ENCODE data around the gene CMC4.
A peak's percentile ranks its signal among the peaks of the same experiment; 100 is the strongest.

The CMC4 gene

DNA sequence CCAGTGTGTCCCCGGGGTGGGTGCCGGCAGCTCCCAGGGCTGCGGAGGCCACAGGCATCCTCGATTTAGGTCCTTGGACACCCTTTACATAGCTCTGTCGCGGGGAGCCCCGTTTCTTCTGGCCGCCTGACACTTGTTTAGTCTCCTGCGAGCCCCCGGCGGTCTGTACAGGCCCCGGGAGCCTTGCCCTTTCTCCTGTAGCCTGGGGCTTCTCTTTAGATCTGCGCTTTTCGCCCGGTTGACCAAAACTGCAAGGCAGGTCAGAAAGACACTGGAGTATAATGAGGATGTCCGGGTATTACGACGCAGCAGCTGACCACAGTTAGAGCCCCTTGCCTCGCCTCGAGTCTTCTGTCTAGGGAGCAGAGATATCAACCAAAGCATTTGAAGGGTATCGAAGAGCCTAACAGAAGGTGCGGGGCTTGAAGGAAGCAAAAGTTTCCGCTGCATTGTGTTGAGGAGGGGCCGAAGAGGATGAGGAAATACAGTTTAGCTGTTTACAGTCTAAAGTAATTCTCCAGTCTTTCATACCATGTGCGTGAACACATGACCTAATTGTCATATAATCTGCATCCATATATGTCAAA is 851 bp upstream of the CMC4 start:
- Histone ChIP-seq H3K4me3 (ENCODE audit: low read length in 2 of 2) (peak overlapping the region; percentile 82 to 84), H3K9ac (ENCODE audit: low read length in 2 of 2) (peak overlapping the region; percentile 69 to 80), H3K27me3 (ENCODE audit: control insufficient read depth in 1 of 2, insufficient read depth in 2 of 2, low read length in 2 of 2) (no peaks in the 10 kb centered on the region), H3K36me3 (ENCODE audit: control insufficient read depth in 2 of 2, insufficient read depth in 2 of 2, low read length in 2 of 2) (peaks cover 0 to 5% of the 10 kb centered on the region in 2 donors), H3K4me1 (ENCODE audit: control insufficient read depth, insufficient read depth, low read length) (peaks cover 16% of the 10 kb centered on the region), H3K9me3 (ENCODE audit: control insufficient read depth in 2 of 2, low read length in 2 of 2) (no peaks in the 10 kb centered on the region), H3K27ac (ENCODE audit: low read length) (peak overlapping the region; percentile 58)

DNA sequence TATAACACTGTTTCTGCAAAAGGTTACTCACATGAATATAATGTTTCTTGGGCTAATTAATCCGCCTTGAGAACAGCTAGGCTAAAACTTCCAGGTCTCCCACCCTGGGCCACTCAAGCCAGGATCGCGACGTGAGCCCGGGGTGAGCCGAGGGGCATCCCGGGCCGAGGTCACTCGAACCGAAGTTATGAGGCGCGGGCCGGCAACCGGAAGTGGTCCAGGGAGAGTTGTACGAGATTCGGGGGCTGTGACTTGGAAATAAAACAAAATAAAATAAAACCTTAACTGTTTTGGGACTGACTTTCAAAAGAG is 317 bp downstream of the CMC4 start:
- Histone ChIP-seq H3K4me3 (ENCODE audit: low read length in 2 of 2) (peak overlapping the region; percentile 72 to 76), H3K36me3 (ENCODE audit: control insufficient read depth in 2 of 2, insufficient read depth in 2 of 2, low read length in 2 of 2) (peaks cover 0 to 3% of the 10 kb centered on the region in 2 donors), H3K9me3 (ENCODE audit: control insufficient read depth in 2 of 2, low read length in 2 of 2) (no peaks in the 10 kb centered on the region), H3K27ac (ENCODE audit: low read length) (peak overlapping the region; percentile 74), H3K4me1 (ENCODE audit: control insufficient read depth, insufficient read depth, low read length) (peaks cover 16% of the 10 kb centered on the region), H3K9ac (ENCODE audit: low read length in 2 of 2) (peak overlapping the region; percentile 80 to 86), H3K27me3 (ENCODE audit: control insufficient read depth in 1 of 2, insufficient read depth in 2 of 2, low read length in 2 of 2) (no peaks in the 10 kb centered on the region)

DNA sequence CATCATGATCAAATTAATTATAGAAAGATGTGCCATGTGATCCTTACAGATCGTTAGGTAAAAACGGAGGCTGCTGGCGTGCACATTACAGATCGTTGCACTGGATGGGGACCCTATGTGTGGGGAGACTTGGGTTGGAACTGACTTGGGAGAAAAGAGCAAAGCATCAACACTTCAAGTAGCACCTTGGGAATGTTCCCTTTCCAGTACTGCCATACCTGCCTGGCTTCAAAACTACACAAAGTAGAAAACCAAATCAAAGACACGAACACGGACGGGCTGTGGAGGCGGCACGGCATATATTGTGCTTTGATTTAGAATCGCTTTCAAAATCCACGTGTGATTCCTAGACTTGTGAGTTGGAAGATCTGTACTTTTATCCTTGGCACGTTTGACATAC is 898 bp downstream of the CMC4 start:
- Histone ChIP-seq H3K4me3 (ENCODE audit: low read length in 2 of 2) (peak overlapping the region; percentile 72 to 76), H3K36me3 (ENCODE audit: control insufficient read depth in 2 of 2, insufficient read depth in 2 of 2, low read length in 2 of 2) (peaks cover 0 to 3% of the 10 kb centered on the region in 2 donors), H3K9ac (ENCODE audit: low read length in 2 of 2) (peak overlapping the region; percentile 43 to 86), H3K9me3 (ENCODE audit: control insufficient read depth in 2 of 2, low read length in 2 of 2) (no peaks in the 10 kb centered on the region), H3K27me3 (ENCODE audit: control insufficient read depth in 1 of 2, insufficient read depth in 2 of 2, low read length in 2 of 2) (no peaks in the 10 kb centered on the region), H3K4me1 (ENCODE audit: control insufficient read depth, insufficient read depth, low read length) (peaks cover 16% of the 10 kb centered on the region), H3K27ac (ENCODE audit: low read length) (no peak overlapping the region)

DNA sequence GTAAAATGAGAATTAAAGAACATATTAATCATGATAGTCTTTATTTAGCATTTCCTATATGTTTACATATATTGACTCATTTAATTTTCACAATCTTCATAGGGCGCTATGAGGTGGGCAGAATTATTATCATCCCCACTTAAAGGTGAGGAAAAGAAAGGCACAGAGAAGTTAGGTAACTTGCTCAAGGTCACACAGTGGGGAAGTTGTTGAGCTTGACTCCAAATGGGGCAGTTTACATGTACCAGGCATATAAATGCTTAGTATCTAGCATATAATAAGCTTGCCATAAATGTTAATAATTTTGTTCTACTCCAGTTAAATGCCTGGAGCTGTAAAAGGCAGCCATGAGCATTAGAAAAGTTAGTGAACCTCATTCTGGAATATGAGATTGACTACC is 1.5 kb downstream of the CMC4 start:
- H3K27ac ChIP-seq (ENCODE audit: low read length) = no peak overlapping the region
- H3K9ac ChIP-seq (ENCODE audit: low read length in 2 of 2) = no peak overlapping the region
- peak overlapping the region; percentile 72 to 76 for H3K4me3 ChIP-seq (ENCODE audit: low read length in 2 of 2)
- no peaks in the 10 kb centered on the region for H3K27me3 ChIP-seq (ENCODE audit: control insufficient read depth in 1 of 2, insufficient read depth in 2 of 2, low read length in 2 of 2)
- peaks cover 0 to 3% of the 10 kb centered on the region in 2 donors for H3K36me3 ChIP-seq (ENCODE audit: control insufficient read depth in 2 of 2, insufficient read depth in 2 of 2, low read length in 2 of 2)
- no peaks in the 10 kb centered on the region for H3K9me3 ChIP-seq (ENCODE audit: control insufficient read depth in 2 of 2, low read length in 2 of 2)
- H3K4me1 ChIP-seq (ENCODE audit: control insufficient read depth, insufficient read depth, low read length) = peaks cover 16% of the 10 kb centered on the region

DNA sequence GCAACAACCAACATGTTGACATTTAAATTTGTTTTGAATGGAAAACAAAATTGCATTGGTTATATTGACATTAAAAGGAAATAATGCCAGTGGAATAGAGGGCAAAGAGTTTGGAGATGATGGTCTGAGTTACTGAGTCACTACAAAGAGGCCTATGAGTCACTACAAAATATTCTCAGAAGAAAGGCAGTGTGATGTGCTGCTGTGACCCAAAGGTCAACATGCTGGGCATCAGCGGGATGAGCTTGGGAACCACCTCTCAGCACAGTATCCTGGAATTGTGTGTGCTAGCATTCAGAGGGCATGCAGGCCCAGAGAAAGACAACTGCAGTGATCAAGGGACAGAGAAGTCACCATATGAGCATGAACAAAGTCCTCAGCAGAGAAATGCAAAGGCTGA is 2.8 kb downstream of the CMC4 start:
- H3K9ac ChIP-seq (ENCODE audit: low read length in 2 of 2) = no peak overlapping the region
- peaks cover 16% of the 10 kb centered on the region for H3K4me1 ChIP-seq (ENCODE audit: control insufficient read depth, insufficient read depth, low read length)

DNA sequence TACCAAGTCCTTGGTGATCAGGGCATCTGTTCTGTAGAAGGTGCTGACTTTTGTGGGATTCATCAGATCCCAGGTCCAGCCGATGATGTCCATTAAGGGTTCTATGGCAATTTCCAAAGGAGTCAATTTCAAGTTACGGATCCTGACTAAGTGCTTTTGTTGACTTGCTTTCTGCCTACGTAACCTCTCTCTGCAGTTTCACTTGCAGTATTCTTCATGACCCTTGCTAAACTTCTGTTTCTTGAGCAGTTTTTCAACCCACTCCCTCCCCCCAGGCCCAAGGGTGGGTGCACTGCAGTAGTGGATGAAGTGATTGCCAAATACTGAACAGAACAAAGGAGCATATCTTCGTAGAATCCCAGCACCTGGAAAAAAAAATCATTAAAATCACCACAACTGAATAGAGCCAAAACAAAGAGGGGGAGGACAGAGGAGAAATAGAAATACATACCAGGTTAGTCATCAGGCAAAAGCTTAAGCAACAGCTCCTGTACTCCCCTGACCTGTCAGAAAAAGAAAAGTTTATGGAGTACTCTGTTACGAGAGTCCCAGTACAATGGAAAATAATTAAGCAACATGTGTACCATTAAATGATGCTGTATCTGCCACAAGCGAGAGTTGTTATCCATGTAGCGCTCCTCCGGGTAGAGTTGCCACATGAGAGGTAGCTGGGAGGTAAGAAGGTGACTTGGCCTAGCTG is 5.8 kb downstream of the CMC4 start:
- no peak overlapping the region for H3K9ac ChIP-seq (ENCODE audit: low read length in 2 of 2)

More for the DNA sequence above, 2.8 kb downstream of the CMC4 start:
- no peaks in the 10 kb centered on the region for H3K27me3 ChIP-seq (ENCODE audit: control insufficient read depth in 1 of 2, insufficient read depth in 2 of 2, low read length in 2 of 2)
- no peaks in the 10 kb centered on the region for H3K36me3 ChIP-seq (ENCODE audit: control insufficient read depth in 2 of 2, insufficient read depth in 2 of 2, low read length in 2 of 2)
- H3K27ac ChIP-seq (ENCODE audit: low read length) = no peak overlapping the region
- H3K4me3 ChIP-seq (ENCODE audit: low read length in 2 of 2) = no peak overlapping the region
- no peaks in the 10 kb centered on the region for H3K9me3 ChIP-seq (ENCODE audit: control insufficient read depth in 2 of 2, low read length in 2 of 2)

DNA sequence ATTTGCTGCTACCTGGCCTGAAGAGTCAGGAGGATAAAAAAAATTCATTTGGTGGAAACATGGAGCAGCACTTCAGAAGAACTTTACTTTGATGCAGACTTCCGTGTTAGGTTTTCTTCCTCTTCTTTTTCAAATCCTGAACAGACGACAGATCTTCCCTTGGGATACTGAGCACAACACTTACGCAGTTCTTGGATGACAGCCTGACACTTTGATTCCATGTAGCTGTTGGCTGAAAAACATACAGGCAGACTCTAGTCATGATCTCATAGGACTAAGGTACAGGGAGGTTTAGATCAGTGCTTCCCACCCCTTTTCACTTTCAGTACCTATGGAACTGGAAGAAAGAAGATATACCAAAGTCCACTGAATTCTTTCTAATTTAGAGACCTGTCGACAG is 9.2 kb downstream of the CMC4 start:
- Histone ChIP-seq H3K27ac (ENCODE audit: low read length) (no peak overlapping the region), H3K36me3 (ENCODE audit: control insufficient read depth in 2 of 2, insufficient read depth in 2 of 2, low read length in 2 of 2) (no peaks in the 10 kb centered on the region), H3K27me3 (ENCODE audit: control insufficient read depth in 1 of 2, insufficient read depth in 2 of 2, low read length in 2 of 2) (no peaks in the 10 kb centered on the region), H3K9me3 (ENCODE audit: control insufficient read depth in 2 of 2, low read length in 2 of 2) (no peaks in the 10 kb centered on the region), H3K4me3 (ENCODE audit: low read length in 2 of 2) (no peak overlapping the region), H3K4me1 (ENCODE audit: control insufficient read depth, insufficient read depth, low read length) (peaks cover 4% of the 10 kb centered on the region), H3K9ac (ENCODE audit: low read length in 2 of 2) (no peak overlapping the region)

More for the DNA sequence above, 5.8 kb downstream of the CMC4 start:
- peaks cover 8% of the 10 kb centered on the region for H3K4me1 ChIP-seq (ENCODE audit: control insufficient read depth, insufficient read depth, low read length)
- no peak overlapping the region for H3K4me3 ChIP-seq (ENCODE audit: low read length in 2 of 2)
- H3K27me3 ChIP-seq (ENCODE audit: control insufficient read depth in 1 of 2, insufficient read depth in 2 of 2, low read length in 2 of 2) = no peaks in the 10 kb centered on the region
- H3K27ac ChIP-seq (ENCODE audit: low read length) = no peak overlapping the region
- no peaks in the 10 kb centered on the region for H3K9me3 ChIP-seq (ENCODE audit: control insufficient read depth in 2 of 2, low read length in 2 of 2)
- no peaks in the 10 kb centered on the region for H3K36me3 ChIP-seq (ENCODE audit: control insufficient read depth in 2 of 2, insufficient read depth in 2 of 2, low read length in 2 of 2)

DNA sequence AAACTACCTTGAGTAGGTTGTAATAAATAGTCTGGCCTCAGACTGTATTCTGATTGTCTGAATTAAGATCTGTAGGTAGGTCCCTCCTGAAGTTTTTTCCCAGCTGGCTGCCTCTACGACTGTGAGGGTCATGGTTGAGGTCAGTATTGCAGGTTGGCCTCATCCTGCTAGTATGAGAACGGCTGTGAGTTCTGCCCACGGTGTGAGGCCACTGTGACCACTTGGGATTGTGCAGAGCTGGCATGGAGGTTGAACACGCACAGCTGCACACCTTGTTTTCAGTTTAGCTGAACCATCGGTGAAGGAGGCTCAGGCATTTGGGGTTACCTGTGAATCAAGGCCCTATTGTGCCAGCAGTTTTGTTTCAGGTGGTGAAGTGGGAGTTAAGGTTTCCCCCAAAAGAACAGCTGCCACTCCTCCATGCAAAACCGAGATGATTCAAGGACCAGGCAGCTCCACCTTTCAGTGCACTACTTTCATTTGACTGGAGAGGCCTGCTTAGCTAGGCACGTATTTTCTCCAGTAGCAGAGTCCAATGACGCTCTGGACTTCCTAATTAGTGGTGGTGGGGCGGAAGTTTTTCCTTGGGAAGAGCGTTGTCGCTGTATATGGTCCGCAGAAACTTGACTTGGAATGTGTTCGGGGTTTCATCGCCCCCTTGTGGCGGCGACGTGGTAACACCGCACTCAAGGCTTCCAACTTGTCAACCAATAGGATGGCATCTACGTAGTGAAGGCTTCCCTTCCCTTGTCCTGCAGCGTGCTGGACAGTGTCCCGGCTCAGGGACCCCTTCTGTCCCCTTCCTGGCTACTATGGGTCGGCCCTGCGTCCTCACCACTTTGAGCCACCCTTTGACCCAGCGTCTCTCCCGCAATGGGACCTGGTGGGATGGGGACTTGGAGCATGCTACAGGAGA is 13.8 kb downstream of the CMC4 start:
- H3K27ac ChIP-seq (ENCODE audit: low read length) = peak overlapping the region; percentile 58
- peaks cover 0 to 4% of the 10 kb centered on the region in 2 donors for H3K36me3 ChIP-seq (ENCODE audit: control insufficient read depth in 2 of 2, insufficient read depth in 2 of 2, low read length in 2 of 2)
- H3K4me1 ChIP-seq (ENCODE audit: control insufficient read depth, insufficient read depth, low read length) = peaks cover 5% of the 10 kb centered on the region
- H3K4me3 ChIP-seq (ENCODE audit: low read length in 2 of 2) = peak overlapping the region; percentile 49 to 61
- H3K27me3 ChIP-seq (ENCODE audit: control insufficient read depth in 1 of 2, insufficient read depth in 2 of 2, low read length in 2 of 2) = no peaks in the 10 kb centered on the region
- peak overlapping the region in 1 of 2 donors; percentile 27 for H3K9ac ChIP-seq (ENCODE audit: low read length in 2 of 2)
- H3K9me3 ChIP-seq (ENCODE audit: control insufficient read depth in 2 of 2, low read length in 2 of 2) = no peaks in the 10 kb centered on the region

DNA sequence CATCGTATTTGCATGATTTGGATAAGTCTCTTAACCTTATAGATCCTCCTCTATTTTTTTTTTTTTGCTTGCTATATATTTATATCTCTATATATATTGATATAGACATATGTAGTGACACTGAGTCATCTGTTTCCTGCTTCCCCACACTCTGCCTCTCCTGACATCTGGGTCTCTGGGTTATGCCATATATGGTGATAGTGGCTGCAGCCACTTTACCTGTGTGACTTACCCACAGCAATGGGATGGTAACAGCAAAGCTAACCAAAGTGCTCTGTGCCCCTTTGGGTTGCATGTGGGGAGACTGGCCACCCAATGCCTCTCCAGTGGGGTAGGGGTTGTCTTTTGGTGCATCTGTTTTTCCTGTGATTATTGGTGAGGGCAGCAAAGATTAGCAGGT is 14.5 kb downstream of the CMC4 start:
- no peak overlapping the region for H3K9ac ChIP-seq (ENCODE audit: low read length in 2 of 2)
- peaks cover 0 to 4% of the 10 kb centered on the region in 2 donors for H3K36me3 ChIP-seq (ENCODE audit: control insufficient read depth in 2 of 2, insufficient read depth in 2 of 2, low read length in 2 of 2)
- H3K27me3 ChIP-seq (ENCODE audit: control insufficient read depth in 1 of 2, insufficient read depth in 2 of 2, low read length in 2 of 2) = no peaks in the 10 kb centered on the region
- H3K4me1 ChIP-seq (ENCODE audit: control insufficient read depth, insufficient read depth, low read length) = peaks cover 5% of the 10 kb centered on the region
- H3K4me3 ChIP-seq (ENCODE audit: low read length in 2 of 2) = no peak overlapping the region
- peak overlapping the region; percentile 58 for H3K27ac ChIP-seq (ENCODE audit: low read length)
- H3K9me3 ChIP-seq (ENCODE audit: control insufficient read depth in 2 of 2, low read length in 2 of 2) = no peaks in the 10 kb centered on the region

DNA sequence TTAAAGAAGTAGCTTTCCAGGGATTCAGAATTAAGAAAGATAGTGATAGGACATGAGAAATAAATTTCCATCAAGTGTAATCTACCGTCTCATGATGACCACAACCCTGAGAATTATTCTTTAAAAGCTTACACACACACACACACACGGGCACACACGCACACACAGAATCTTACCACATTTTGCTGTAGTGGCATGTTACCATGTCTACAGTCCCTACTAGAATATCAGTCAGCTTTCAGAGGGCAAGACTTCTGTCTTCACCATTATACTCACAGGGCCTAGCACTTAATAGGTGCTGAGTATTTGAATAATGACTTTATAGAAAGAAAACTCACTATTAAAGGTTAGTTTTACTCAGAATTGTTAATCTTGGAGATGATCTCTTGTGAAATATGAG is 15.4 kb downstream of the CMC4 start:
- Histone ChIP-seq H3K9ac (ENCODE audit: low read length in 2 of 2) (no peak overlapping the region), H3K4me1 (ENCODE audit: control insufficient read depth, insufficient read depth, low read length) (peaks cover 5% of the 10 kb centered on the region), H3K27me3 (ENCODE audit: control insufficient read depth in 1 of 2, insufficient read depth in 2 of 2, low read length in 2 of 2) (no peaks in the 10 kb centered on the region), H3K27ac (ENCODE audit: low read length) (no peak overlapping the region), H3K4me3 (ENCODE audit: low read length in 2 of 2) (no peak overlapping the region), H3K36me3 (ENCODE audit: control insufficient read depth in 2 of 2, insufficient read depth in 2 of 2, low read length in 2 of 2) (peaks cover 0 to 4% of the 10 kb centered on the region in 2 donors), H3K9me3 (ENCODE audit: control insufficient read depth in 2 of 2, low read length in 2 of 2) (no peaks in the 10 kb centered on the region)

Data from stomach smooth muscle (tissue), 2 donors.